Fibroblast of lung (primary cell): Measurements from ENCODE around the gene PDGFB. TPM values are rescaled to one million over a fixed set of nuclear protein-coding genes. Genes with fewer than 3 reads are reported as not detected.

Experiments used
- DNase-seq, 2 donors: peaks; one replicate each; pipeline versions ENCODE4 v3.0.0 to v3.0.0-alpha.2; 2010; ENCODE audit warnings: low read depth in 2 of 2
- H2AFZ ChIP-seq: 2 replicates; pipeline ENCODE4 v1.5.1; 2012; ENCODE audit warnings: low read length, control low read depth, inconsistent platforms
- H3K27ac ChIP-seq: 2 replicates; pipeline ENCODE4 v1.5.1; 2011; ENCODE audit warnings: low read length, control low read depth; ENCODE audit not compliant: insufficient read depth
- H3K27me3 ChIP-seq: 2 replicates; pipeline ENCODE4 v1.5.1; 2011; ENCODE audit warnings: mild to moderate bottlenecking, low read length; ENCODE audit not compliant: control insufficient read depth, insufficient read depth
- H3K36me3 ChIP-seq: 2 replicates; pipeline ENCODE4 v1.5.1; 2011; ENCODE audit warnings: low read length; ENCODE audit not compliant: control insufficient read depth, insufficient read depth
- H3K4me1 ChIP-seq: 2 replicates; pipeline ENCODE4 v1.5.1; 2011; ENCODE audit warnings: low read length; ENCODE audit not compliant: control insufficient read depth, insufficient read depth; ENCODE audit errors: extremely low read depth
- H3K4me2 ChIP-seq: 2 replicates; pipeline ENCODE4 v1.5.1; 2011; ENCODE audit warnings: low read length, control low read depth; ENCODE audit not compliant: insufficient read depth; ENCODE audit errors: extremely low read depth
- H3K4me3 ChIP-seq, 4 experiments: fragments of 200-600 bp in 1 of 4; sonication (generic) in 1 of 4; replicated peaks in 1 of 4; 2 replicates each; pipeline ENCODE4 v1.5.1; 2011 to 2016; ENCODE audit warnings: low read length in 4 of 4, low read depth in 3 of 4, mild to moderate bottlenecking in 3 of 4, control low read depth in 2 of 4, inconsistent platforms in 1 of 4, mixed read lengths in 1 of 4; ENCODE audit not compliant: insufficient read depth in 1 of 4; ENCODE audit errors: control extremely low read depth in 1 of 4
- H3K79me2 ChIP-seq: 2 replicates; pipeline ENCODE4 v1.5.1; 2012; ENCODE audit warnings: mild to moderate bottlenecking, low read length, inconsistent platforms; ENCODE audit not compliant: control insufficient read depth, insufficient read depth
- H3K9ac ChIP-seq: 2 replicates; pipeline ENCODE4 v1.5.1; 2011; ENCODE audit warnings: mild to moderate bottlenecking, low read length, control low read depth; ENCODE audit not compliant: insufficient read depth
- H3K9me3 ChIP-seq: 2 replicates; pipeline ENCODE4 v1.5.1; 2012; ENCODE audit warnings: low read depth, low read length; ENCODE audit not compliant: control insufficient read depth, insufficient read depth
- H4K20me1 ChIP-seq: 2 replicates; pipeline ENCODE4 v1.5.1; 2011; ENCODE audit warnings: low read length; ENCODE audit not compliant: control insufficient read depth, insufficient read depth; ENCODE audit errors: extremely low read depth
- CTCF ChIP-seq, 2 donors: IDR thresholded peaks in 1 of 2; conservative IDR thresholded peaks in 1 of 2; 1 replicate in 1 of 2; 2 replicates in 1 of 2; pipeline ENCODE4 v1.5.1; 2011 to 2012; ENCODE audit warnings: low read length in 2 of 2, control low read depth in 1 of 2, inconsistent platforms in 1 of 2, low read depth in 1 of 2, mild to moderate bottlenecking in 1 of 2
- EZH2 ChIP-seq: IDR thresholded peaks from 2 replicates; pipeline ENCODE4 v1.5.1; 2012; ENCODE audit warnings: low read length, control low read depth, mild to moderate bottlenecking; ENCODE audit errors: missing control alignments
- polyA plus RNA-seq, 2 donors: library from polyadenylated mRNA; depleted of rRNA in 1 of 2; stranded (reverse) in 1 of 2; unstranded in 1 of 2; fragments of >200 nt; gene quantifications; 2 replicates each; pipeline ENCODE4 v1.2.1, GENCODE V29; 2011 to 2012; ENCODE audit warnings: missing spikeins in 1 of 2
- total RNA-seq: library from RNA; depleted of rRNA; stranded (reverse); fragments of >200 nt; gene quantifications from 2 replicates; pipeline ENCODE4 v1.2.1, GENCODE V29; 2014

The PDGFB gene
- total and polyA plus RNA-seq, 2 donors (not counting 1 experiment from before 2014, with no cell fraction given): under 0.01 to 0.50 TPM

- Histone ChIP-seq H3K4me2 (no peak overlapping the region), H3K36me3 (no peaks in the 10 kb centered on the region), H3K27ac (no peak overlapping the region), H3K4me3 (no peak overlapping the region), H3K27me3 (peaks cover 48% of the 10 kb centered on the region), H3K9ac (no peak overlapping the region), H3K9me3 (no peaks in the 10 kb centered on the region), H2AFZ (no peak overlapping the region), H3K4me1 (peaks cover 3% of the 10 kb centered on the region), H4K20me1 (no peaks in the 10 kb centered on the region), H3K79me2 (no peaks in the 10 kb centered on the region)
- no peak for DNase-seq
- no peak for TF ChIP-seq EZH2
- no peak for TF ChIP-seq CTCF (conservative IDR thresholded peaks at IDR 0.05 in 1 of 2, IDR thresholded peaks at IDR 0.05 in 1 of 2; ENCODE audit: low read depth in 1 of 2, low read length in 2 of 2)
Observed at GRCh38 chr22:39240831-39241793, 3.7 kb downstream of the PDGFB start.

DNA sequence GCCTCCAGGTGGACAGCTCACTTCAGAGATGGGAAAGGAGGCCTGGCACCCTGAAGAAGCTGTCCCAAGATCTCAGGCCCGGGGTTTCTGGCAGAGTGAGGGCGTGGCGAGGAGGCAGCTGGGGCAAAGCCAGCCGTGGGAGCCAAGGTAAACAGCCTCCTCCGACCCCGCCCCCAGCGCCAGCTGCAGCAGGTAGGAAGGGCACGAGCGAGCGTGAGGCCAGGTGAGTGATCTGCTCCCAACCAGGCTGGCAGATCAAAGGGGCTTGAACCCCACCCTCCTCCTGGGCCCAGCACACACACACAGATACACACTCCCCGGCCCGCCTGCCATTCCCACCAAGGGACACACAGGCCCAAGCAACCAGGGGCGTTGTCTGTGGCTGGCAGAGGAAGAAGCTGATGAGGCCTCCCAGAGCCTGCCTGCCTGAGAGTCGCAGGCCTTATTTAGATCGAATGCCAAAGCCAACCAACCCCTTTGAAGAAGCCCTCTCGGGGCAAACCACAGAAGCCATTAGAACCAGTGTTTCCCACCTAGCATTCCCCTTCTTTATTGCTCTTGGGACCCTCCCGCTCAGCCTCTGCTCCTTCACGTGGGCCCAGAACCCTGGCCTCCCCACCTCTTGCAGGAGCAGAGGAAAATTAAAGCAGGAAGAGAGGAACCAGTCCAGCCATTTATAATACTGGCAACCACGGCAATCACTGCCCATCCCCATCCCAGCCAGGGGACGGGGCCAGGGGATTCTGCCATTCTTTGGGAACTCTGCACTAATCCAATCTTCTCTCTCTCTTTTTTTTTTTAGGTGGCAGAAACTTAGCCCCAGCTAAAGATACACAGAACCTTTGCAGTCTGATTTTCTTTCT lies 5.0 kb downstream of the PDGFB start:
- no peak for DNase-seq
- peaks cover 37% of the 10 kb centered on the region for H3K27me3 ChIP-seq
- no peak overlapping the region for H3K27ac ChIP-seq
- H3K4me1 ChIP-seq: peaks cover 3% of the 10 kb centered on the region
- H3K4me2 ChIP-seq: no peak overlapping the region
- no peaks in the 10 kb centered on the region for H3K36me3 ChIP-seq
- TF ChIP-seq EZH2 (no peak), CTCF (conservative IDR thresholded peaks at IDR 0.05 in 1 of 2, IDR thresholded peaks at IDR 0.05 in 1 of 2; ENCODE audit: low read depth in 1 of 2, low read length in 2 of 2) (no peak)
- no peaks in the 10 kb centered on the region for H3K9me3 ChIP-seq
- H2AFZ ChIP-seq: no peak overlapping the region
- no peak overlapping the region for H3K4me3 ChIP-seq
- no peak overlapping the region for H3K9ac ChIP-seq
- H4K20me1 ChIP-seq: no peaks in the 10 kb centered on the region
- no peaks in the 10 kb centered on the region for H3K79me2 ChIP-seq

- Histone ChIP-seq H3K27ac (no peak overlapping the region), H3K9ac (no peak overlapping the region), H3K36me3 (no peaks in the 10 kb centered on the region), H3K4me3 (no peak overlapping the region), H3K4me2 (no peak overlapping the region), H4K20me1 (no peaks in the 10 kb centered on the region), H3K4me1 (peaks cover 1% of the 10 kb centered on the region), H3K9me3 (no peaks in the 10 kb centered on the region), H3K27me3 (peaks cover 34% of the 10 kb centered on the region), H2AFZ (no peak overlapping the region), H3K79me2 (no peaks in the 10 kb centered on the region)
- DNase-seq: no peak
- TF ChIP-seq CTCF (conservative IDR thresholded peaks at IDR 0.05 in 1 of 2, IDR thresholded peaks at IDR 0.05 in 1 of 2; ENCODE audit: low read depth in 1 of 2, low read length in 2 of 2): no peak
- TF ChIP-seq EZH2: no peak
Observed at GRCh38 chr22:39238966-39239505, 5.7 kb downstream of the PDGFB start.
